HFFc6 (cell line): ENCODE measurements around the gene SH3TC1. TPM values are rescaled to one million over a fixed set of nuclear protein-coding genes. Genes with fewer than 3 reads are reported as not detected.

ENCODE experiments used
- DNase-seq: peaks from one replicate; pipeline ENCODE4 v3.0.0-alpha.2; 2018
- H3K27ac Mint-ChIP-seq: 2 replicates; pipeline ENCODE4 v1.8.0; 2020; ENCODE audit warnings: mild to moderate bottlenecking, mixed read lengths
- H3K27me3 Mint-ChIP-seq: 2 replicates; pipeline ENCODE4 v1.8.0; 2021; ENCODE audit warnings: mild to moderate bottlenecking, moderate library complexity, mixed read lengths; ENCODE audit not compliant: insufficient read depth
- H3K36me3 Mint-ChIP-seq: 2 replicates; pipeline ENCODE4 v1.8.0; 2021; ENCODE audit warnings: low read depth, mixed read lengths
- H3K4me1 Mint-ChIP-seq: 2 replicates; pipeline ENCODE4 v1.8.0; 2020; ENCODE audit warnings: low read depth, mixed read lengths
- H3K4me3 Mint-ChIP-seq: 2 replicates; pipeline ENCODE4 v1.8.0; 2020; ENCODE audit warnings: mild to moderate bottlenecking, moderate library complexity, mixed read lengths
- H3K9me3 Mint-ChIP-seq: 2 replicates; pipeline ENCODE4 v1.8.0; 2020; ENCODE audit warnings: mild to moderate bottlenecking, mixed read lengths
- CTCF ChIP-seq: fragments of 200-600 bp; sonication (generic); IDR thresholded peaks from 2 replicates; pipeline ENCODE4 v1.5.0; 2021; ENCODE audit warnings: antibody characterized with exemption, mild to moderate bottlenecking
- long read RNA-seq: library from polyadenylated mRNA; unstranded; transcript quantifications from one replicate; pipeline ENCODE4 v2.0.0, GENCODE V29; 2019
- total RNA-seq, 6 experiments: library from RNA; stranded (reverse); fragmentation: NEBNext Ultra II Directional; extraction: Animal tissue kit (Norgen Biotek cat#: 25700); gene quantifications; 2 replicates in 1 of 6; 3 replicates in 5 of 6; pipeline ENCODE4 v1.2.3, GENCODE V29; 2021

The SH3TC1 gene
- 1 to 10 TPM in 2 of 6 experiments, under 1 TPM in 4; 0.34 to 1.4 (median 0.86) TPM for total RNA-seq
- long read RNA-seq = 0 reads

DNA sequence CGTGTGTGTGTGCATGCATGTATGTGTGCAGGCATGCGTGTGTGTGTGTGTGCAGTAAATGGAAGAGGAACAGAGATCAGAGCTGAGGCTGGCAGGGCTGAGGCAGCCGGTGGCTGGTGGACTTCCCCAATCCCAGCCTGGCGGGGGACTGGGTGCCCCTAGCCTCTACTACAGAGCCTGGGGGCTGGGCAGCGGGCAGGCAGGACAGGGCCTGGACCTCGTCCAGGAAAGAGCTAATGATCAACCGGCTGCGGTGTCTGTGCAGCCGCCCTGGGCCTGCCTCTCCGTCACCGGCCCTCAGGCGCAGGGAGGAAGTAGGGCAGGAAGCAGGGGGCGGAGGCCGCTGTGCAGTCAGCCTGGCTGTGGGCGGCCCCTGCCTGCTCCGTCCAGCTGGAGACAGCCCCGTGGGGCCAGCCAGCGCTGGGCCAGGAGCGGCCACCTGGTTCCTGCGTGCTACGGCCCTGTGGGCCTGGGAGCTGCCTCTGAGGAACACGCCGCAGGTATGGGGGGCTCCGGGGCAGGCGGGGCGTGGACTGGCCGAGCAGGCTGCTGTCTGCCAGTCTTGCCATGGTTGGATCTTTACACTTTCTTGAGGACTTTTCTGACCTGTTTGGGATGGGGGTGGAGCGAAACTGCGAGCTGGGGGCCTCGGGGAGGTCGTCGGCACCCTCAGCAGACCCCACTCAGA, at the start of gene SH3TC1:
Gene SH3TC1, plus strand, starts transcription at position 385 of the 688 bp plus-strand sequence. CDS start 5,905 bp downstream, outside the sequence.
- no peaks in the 10 kb centered on the region for H3K9me3 Mint-ChIP-seq
- peak; percentile 83 for DNase-seq
- peaks cover 14% of the 10 kb centered on the region for H3K4me1 Mint-ChIP-seq
- H3K27me3 Mint-ChIP-seq = peaks cover 16% of the 10 kb centered on the region
- no peak within 1 kb of the TSS for H3K27ac Mint-ChIP-seq
- H3K4me3 Mint-ChIP-seq = peak within 1 kb of the TSS; percentile 43; the same call in 1 of the 2 replicates
- H3K36me3 Mint-ChIP-seq = no peaks in the 10 kb centered on the region
- TF ChIP-seq CTCF = no peak

GRCh38 chr4:8149664-8150063, 49.4 kb upstream of the SH3TC1 start:
- Mint-ChIP-seq H3K27ac (no peak overlapping the region), H3K4me3 (no peak overlapping the region), H3K9me3 (no peaks in the 10 kb centered on the region), H3K27me3 (peaks cover 47% of the 10 kb centered on the region), H3K36me3 (no peaks in the 10 kb centered on the region), H3K4me1 (no peaks in the 10 kb centered on the region)
- no peak for TF ChIP-seq CTCF
- no peak for DNase-seq

DNA sequence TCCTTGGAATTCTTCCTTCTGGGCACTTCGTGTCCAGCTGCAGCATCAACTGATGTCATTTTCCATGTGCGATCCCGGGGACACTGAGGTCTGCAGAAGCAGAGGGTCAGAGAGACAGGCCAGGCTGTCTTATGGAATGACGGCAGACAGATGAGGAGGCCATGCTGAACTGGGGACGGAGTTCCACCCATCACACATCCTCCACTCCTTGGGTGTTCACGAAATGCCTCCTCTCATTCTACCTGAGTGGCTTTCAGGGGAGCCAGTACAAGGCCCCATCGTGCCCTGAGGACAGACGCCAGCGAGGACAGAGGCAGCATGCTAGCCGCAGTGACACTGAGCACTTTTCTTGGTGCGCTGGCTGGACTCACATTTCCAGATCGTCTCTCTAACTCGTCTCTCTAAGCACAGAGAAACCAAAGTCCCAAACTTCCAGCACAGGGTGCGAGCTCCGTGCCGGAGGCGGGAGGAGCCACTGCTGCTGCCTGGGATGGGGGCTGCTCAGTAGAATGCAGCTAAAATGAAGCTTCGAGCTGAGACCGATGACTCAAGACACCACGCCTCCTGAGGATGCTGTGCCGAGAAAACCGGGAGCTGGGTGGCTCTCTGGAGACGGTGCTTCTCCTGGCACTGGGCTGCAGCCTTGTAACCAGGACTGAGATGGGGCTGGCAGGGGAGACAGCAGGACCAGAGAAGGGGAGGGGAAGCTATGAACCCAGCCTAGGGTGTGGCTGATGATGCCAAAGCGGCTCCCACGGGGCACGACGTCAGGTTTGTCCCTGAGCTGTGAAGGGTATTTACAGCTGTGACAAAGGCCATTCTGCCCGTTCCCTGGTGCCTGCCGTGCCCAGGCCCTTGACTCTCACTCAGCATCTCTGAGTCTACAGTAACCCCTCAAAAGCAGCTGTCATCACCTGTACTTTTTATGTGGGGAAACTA, 48.7 kb upstream of the SH3TC1 start:
- no peaks in the 10 kb centered on the region for H3K36me3 Mint-ChIP-seq
- H3K4me1 Mint-ChIP-seq = no peaks in the 10 kb centered on the region
- no peak overlapping the region for H3K27ac Mint-ChIP-seq
- H3K27me3 Mint-ChIP-seq = peaks cover 40% of the 10 kb centered on the region
- no peak overlapping the region for H3K4me3 Mint-ChIP-seq
- no peak for TF ChIP-seq CTCF
- no peaks in the 10 kb centered on the region for H3K9me3 Mint-ChIP-seq
- no peak for DNase-seq

DNA sequence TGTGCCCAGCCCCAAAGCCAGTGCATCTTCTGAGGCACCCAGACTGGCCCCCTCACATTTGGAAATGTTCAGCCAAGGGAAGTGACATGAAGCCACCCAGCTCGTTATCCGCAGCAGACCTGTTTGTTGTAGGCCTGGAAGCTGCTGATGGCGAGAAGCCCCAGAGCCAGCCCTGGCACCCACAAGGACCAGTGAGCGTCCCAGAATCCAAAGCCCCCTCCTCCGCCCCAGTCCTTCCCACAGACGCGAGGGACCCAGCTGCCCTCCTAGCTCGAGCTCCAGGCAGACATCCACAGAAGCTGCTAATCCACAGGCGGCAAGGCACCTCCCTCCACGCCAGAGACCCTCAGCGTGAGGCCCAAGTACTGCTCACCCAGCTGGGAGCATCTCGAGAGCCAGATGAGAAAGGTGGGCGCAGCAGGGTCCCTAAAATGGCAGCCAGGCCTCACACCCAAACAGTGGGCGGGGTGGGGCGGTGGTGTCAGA, 47.9 kb upstream of the SH3TC1 start:
- peaks cover 37% of the 10 kb centered on the region for H3K27me3 Mint-ChIP-seq
- DNase-seq = no peak
- TF ChIP-seq CTCF = no peak
- H3K9me3 Mint-ChIP-seq = no peaks in the 10 kb centered on the region
- H3K27ac Mint-ChIP-seq = no peak overlapping the region
- H3K36me3 Mint-ChIP-seq = no peaks in the 10 kb centered on the region
- H3K4me1 Mint-ChIP-seq = no peaks in the 10 kb centered on the region
- H3K4me3 Mint-ChIP-seq = no peak overlapping the region

- no peak for TF ChIP-seq CTCF
- Mint-ChIP-seq H3K4me3 (no peak overlapping the region), H3K27ac (no peak overlapping the region), H3K9me3 (no peaks in the 10 kb centered on the region), H3K4me1 (no peaks in the 10 kb centered on the region), H3K36me3 (no peaks in the 10 kb centered on the region), H3K27me3 (peaks cover 38% of the 10 kb centered on the region)
- DNase-seq = no peak
Measured at GRCh38 chr4:8152090-8152864, 46.8 kb upstream of the SH3TC1 start.
